ENCODE data around the gene SNX5. TPM values are rescaled to one million over a fixed set of nuclear protein-coding genes. Genes with fewer than 3 reads are reported as not detected.

SNX5 gene
- total and polyA plus RNA-seq, 2 of the 13 experiments (the other 11 are each of a cell fraction or from before 2014, with no cell fraction given), result 664 to 1,040 TPM

- TF ChIP-seq ZNF232 (CRISPR knock-in tag; IDR thresholded peaks at IDR 0.05; ENCODE audit: borderline replicate concordance), result no peak
- TF ChIP-seq THAP9 (CRISPR knock-in tag; IDR thresholded peaks at IDR 0.05; ENCODE audit: borderline replicate concordance), result peak; percentile 21; the same call in 1 of the 2 replicates
- TF ChIP-seq STAG1 (CRISPR knock-in tag; IDR thresholded peaks at IDR 0.05), result no peak
- TF ChIP-seq, protein P1, sequence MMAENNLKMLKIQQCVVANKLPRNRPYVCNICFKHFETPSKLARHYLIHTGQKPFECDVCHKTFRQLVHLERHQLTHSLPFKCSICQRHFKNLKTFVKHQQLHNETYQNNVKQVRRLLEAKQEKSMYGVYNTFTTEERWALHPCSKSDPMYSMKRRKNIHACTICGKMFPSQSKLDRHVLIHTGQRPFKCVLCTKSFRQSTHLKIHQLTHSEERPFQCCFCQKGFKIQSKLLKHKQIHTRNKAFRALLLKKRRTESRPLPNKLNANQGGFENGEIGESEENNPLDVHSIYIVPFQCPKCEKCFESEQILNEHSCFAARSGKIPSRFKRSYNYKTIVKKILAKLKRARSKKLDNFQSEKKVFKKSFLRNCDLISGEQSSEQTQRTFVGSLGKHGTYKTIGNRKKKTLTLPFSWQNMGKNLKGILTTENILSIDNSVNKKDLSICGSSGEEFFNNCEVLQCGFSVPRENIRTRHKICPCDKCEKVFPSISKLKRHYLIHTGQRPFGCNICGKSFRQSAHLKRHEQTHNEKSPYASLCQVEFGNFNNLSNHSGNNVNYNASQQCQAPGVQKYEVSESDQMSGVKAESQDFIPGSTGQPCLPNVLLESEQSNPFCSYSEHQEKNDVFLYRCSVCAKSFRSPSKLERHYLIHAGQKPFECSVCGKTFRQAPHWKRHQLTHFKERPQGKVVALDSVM (CRISPR knock-in tag; IDR thresholded peaks at IDR 0.05), result 0 out of 2 replicates have a peak, but pooled peaks have one; percentile 53
- TF ChIP-seq ZKSCAN8 (CRISPR knock-in tag; IDR thresholded peaks at IDR 0.05; ENCODE audit: borderline replicate concordance), result no peak
- TF ChIP-seq, protein P2, sequence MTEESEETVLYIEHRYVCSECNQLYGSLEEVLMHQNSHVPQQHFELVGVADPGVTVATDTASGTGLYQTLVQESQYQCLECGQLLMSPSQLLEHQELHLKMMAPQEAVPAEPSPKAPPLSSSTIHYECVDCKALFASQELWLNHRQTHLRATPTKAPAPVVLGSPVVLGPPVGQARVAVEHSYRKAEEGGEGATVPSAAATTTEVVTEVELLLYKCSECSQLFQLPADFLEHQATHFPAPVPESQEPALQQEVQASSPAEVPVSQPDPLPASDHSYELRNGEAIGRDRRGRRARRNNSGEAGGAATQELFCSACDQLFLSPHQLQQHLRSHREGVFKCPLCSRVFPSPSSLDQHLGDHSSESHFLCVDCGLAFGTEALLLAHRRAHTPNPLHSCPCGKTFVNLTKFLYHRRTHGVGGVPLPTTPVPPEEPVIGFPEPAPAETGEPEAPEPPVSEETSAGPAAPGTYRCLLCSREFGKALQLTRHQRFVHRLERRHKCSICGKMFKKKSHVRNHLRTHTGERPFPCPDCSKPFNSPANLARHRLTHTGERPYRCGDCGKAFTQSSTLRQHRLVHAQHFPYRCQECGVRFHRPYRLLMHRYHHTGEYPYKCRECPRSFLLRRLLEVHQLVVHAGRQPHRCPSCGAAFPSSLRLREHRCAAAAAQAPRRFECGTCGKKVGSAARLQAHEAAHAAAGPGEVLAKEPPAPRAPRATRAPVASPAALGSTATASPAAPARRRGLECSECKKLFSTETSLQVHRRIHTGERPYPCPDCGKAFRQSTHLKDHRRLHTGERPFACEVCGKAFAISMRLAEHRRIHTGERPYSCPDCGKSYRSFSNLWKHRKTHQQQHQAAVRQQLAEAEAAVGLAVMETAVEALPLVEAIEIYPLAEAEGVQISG (CRISPR knock-in tag; IDR thresholded peaks at IDR 0.05), result no peak
- TF ChIP-seq FIP1L1 (IDR thresholded peaks at IDR 0.05; ENCODE audit: borderline replicate concordance, insufficient read depth, low read depth, low read length), result no peak
- no peak for TF ChIP-seq MLLT10 (CRISPR knock-in tag; IDR thresholded peaks at IDR 0.05)
- no peak for TF ChIP-seq ZNF564 (CRISPR knock-in tag; IDR thresholded peaks at IDR 0.05)
- no peak for TF ChIP-seq ZNF224 (CRISPR knock-in tag; IDR thresholded peaks at IDR 0.05)
- peak; percentile 67 for TF ChIP-seq BCL6 (CRISPR knock-in tag; IDR thresholded peaks at IDR 0.05)
- TF ChIP-seq TEAD3 (CRISPR knock-in tag; optimal IDR thresholded peaks at IDR 0.05; ENCODE audit: borderline replicate concordance), result peak; percentile 31
- no peak for TF ChIP-seq NRL (CRISPR knock-in tag; IDR thresholded peaks at IDR 0.05; ENCODE audit: borderline replicate concordance)
- TF ChIP-seq GZF1 (CRISPR knock-in tag; IDR thresholded peaks at IDR 0.05), result no peak
- TF ChIP-seq IRF9 (CRISPR knock-in tag; IDR thresholded peaks at IDR 0.05; ENCODE audit: borderline replicate concordance), result no peak
- TF ChIP-seq, protein P3, sequence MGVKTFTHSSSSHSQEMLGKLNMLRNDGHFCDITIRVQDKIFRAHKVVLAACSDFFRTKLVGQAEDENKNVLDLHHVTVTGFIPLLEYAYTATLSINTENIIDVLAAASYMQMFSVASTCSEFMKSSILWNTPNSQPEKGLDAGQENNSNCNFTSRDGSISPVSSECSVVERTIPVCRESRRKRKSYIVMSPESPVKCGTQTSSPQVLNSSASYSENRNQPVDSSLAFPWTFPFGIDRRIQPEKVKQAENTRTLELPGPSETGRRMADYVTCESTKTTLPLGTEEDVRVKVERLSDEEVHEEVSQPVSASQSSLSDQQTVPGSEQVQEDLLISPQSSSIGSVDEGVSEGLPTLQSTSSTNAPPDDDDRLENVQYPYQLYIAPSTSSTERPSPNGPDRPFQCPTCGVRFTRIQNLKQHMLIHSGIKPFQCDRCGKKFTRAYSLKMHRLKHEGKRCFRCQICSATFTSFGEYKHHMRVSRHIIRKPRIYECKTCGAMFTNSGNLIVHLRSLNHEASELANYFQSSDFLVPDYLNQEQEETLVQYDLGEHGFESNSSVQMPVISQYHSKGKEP (CRISPR knock-in tag; IDR thresholded peaks at IDR 0.05), result no peak
- TF ChIP-seq ISX (CRISPR knock-in tag; conservative IDR thresholded peaks at IDR 0.05), result no peak
- TF ChIP-seq FOXC1 (CRISPR knock-in tag; IDR thresholded peaks at IDR 0.05; ENCODE audit: borderline replicate concordance), result no peak
- TF ChIP-seq ZFY (CRISPR knock-in tag; IDR thresholded peaks at IDR 0.05), result no peak
- TF ChIP-seq SPEN (CRISPR knock-in tag; IDR thresholded peaks at IDR 0.05; ENCODE audit: low read depth), result no peak
- no peak for TF ChIP-seq MED1 (CRISPR knock-in tag; IDR thresholded peaks at IDR 0.05)
Observed at GRCh38 chr20:18005990-18006364, 37.4 kb upstream of the SNX5 start (continued).
